Activated naive CD8-positive, alpha-beta T cell treated with anti-CD3 and anti-CD28 coated beads, Interleukin-2, amount 10 ng/mL, durations not matched to agents 7 days and 5 days (primary cell): ENCODE results near the gene ADRA2B. TPM values are rescaled to one million over a fixed set of nuclear protein-coding genes. Genes with fewer than 3 reads are reported as not detected.
"Not testable (repeated sequence)": the region's sequence is repeated elsewhere in the genome, so short reads cannot be mapped to it uniquely, and the experiment has no call there.

Experiments used
- ATAC-seq: fragments of 150-1000 bp; cut with Tn5 transposase; one replicate; pipeline ENCODE4 v1.10.0; 2021; ENCODE audit warnings: low read depth, moderate library complexity
- POLR2A ChIA-PET: fragments of 350-600 bp; sonication (Branson Sonifier 250); formaldehyde crosslinking; loops from one replicate; lab custom pipeline; 2021; ENCODE audit warnings: antibody characterized with exemption; lab: Charles Lee
- DNase-seq: peaks from one replicate; pipeline ENCODE4 v3.0.0; 2021
- H3K27ac Mint-ChIP-seq: one replicate; pipeline ENCODE4 v1.8.0; 2022; ENCODE audit warnings: mild to moderate bottlenecking, mixed read lengths
- H3K27me3 Mint-ChIP-seq: one replicate; pipeline ENCODE4 v1.8.0; 2022; ENCODE audit warnings: mild to moderate bottlenecking, moderate library complexity, mixed read lengths
- H3K36me3 Mint-ChIP-seq: one replicate; pipeline ENCODE4 v1.8.0; 2021; ENCODE audit warnings: mild to moderate bottlenecking, mixed read lengths
- H3K4me1 Mint-ChIP-seq: one replicate; pipeline ENCODE4 v1.8.0; 2021; ENCODE audit warnings: mixed read lengths
- H3K4me3 Mint-ChIP-seq: one replicate; pipeline ENCODE4 v1.8.0; 2022; ENCODE audit warnings: mild to moderate bottlenecking, moderate library complexity, mixed read lengths
- H3K9me3 Mint-ChIP-seq: one replicate; pipeline ENCODE4 v1.8.0; 2021; ENCODE audit warnings: mixed read lengths
- total RNA-seq, 2 experiments: library from RNA; stranded (reverse); gene quantifications; one replicate each; pipeline ENCODE4 v1.2.3, GENCODE V29; 2021

The ADRA2B gene
- total RNA-seq, 2 experiments from 2014 or later: 0.17 to 0.26 TPM

DNA sequence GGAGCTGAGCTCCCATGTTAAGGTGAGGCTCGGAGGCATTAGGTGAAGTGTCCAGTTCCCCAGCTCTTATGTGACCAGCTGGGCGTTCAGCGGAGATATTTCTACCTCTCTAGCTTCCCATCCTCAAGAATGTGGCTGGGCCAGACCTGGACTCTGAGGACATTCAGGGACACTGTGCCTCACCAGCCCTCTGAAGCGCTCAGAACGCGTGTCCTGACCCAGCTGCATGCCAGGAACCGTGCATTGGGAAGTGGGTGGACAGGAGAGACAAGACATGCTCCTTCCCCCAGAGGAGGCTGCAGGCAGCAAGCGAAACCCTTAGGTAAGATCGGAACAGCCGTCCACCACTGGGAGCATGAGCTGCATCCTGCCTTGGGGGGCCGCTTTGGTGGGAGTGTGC is 43.6 kb downstream of the ADRA2B start:
- Mint-ChIP-seq H3K27ac (no peak overlapping the region), H3K4me1 (no peaks in the 10 kb centered on the region), H3K9me3 (no peaks in the 10 kb centered on the region), H3K4me3 (no peak overlapping the region), H3K36me3 (no peaks in the 10 kb centered on the region), H3K27me3 (peaks cover 7% of the 10 kb centered on the region)
- POLR2A ChIA-PET: no interaction called here
- DNase-seq (no peak), ATAC-seq (no peak)

DNA sequence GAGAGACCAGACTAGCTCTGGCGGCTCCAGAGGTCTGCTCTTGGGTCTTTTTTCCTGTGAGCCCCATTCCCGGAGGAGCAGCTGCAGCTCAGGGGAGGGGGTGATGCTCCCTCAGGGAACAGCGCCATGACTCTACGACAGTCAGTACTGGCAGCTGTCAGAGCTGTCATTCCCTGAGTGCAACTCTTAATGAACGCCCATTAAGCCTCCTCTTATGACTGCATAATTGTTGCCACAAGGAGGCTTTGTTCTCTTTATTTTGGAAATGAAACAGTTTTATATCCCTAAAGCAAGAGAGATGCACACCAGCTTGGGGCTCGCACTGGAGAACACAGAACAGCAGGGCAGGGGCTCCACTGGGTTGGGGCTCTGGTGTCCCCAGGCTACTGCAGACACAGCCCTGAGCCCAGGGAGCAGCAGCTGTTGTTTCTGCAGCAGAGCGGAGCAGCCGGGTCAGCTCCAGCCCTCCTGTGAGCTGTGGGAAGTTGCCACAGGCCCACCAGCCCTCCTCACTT is 44.3 kb downstream of the ADRA2B start:
- H3K27me3 Mint-ChIP-seq, H3K4me3 Mint-ChIP-seq, H3K36me3 Mint-ChIP-seq, H3K27ac Mint-ChIP-seq, H3K9me3 Mint-ChIP-seq, ATAC-seq, DNase-seq, H3K4me1 Mint-ChIP-seq, POLR2A ChIA-PET: not testable (repeated sequence)

DNA sequence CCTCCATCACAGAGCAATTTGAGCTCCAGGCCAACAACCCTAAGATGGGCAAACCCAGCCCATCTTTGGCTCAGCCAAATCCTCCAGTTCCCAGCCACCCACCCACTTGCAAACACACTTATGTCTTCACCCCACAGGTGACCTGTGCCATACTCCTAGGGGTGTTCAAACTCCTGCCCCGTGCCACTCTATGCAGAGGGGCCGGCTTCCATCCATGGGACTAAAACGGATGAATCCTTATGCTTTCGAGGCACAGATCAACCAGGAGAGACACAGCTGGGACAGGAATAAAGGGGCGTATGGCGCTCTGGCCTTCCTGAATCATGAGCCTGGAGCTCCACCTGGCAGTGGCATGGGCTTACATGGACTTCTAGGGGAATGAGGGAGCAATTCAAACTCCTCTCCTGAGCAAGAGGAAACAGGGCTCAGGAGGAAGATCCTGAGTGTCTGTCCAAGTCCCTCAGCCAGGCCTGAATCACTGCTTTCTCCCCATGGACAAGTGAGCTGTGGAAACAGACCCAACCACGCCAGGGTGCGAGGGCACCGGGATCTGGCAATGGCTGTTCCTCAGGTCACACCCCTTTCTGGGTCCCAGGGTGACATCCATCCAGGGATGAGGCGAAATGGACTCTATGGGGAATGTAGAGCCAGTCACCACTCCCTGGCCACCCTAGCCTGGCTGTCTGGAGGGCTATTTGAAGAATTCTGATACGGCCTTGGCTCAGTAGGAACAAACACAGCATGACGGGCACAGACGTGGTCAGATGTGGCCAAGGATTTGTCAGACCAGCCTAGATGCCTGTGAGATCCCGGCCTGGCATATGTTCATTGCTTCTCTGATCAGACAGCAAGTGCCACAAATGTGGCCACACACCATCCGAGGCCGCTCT is 45.0 kb downstream of the ADRA2B start:
- H3K9me3 Mint-ChIP-seq, DNase-seq, H3K36me3 Mint-ChIP-seq, H3K27ac Mint-ChIP-seq, H3K4me3 Mint-ChIP-seq, H3K27me3 Mint-ChIP-seq, H3K4me1 Mint-ChIP-seq, POLR2A ChIA-PET, ATAC-seq: not testable (repeated sequence)

DNA sequence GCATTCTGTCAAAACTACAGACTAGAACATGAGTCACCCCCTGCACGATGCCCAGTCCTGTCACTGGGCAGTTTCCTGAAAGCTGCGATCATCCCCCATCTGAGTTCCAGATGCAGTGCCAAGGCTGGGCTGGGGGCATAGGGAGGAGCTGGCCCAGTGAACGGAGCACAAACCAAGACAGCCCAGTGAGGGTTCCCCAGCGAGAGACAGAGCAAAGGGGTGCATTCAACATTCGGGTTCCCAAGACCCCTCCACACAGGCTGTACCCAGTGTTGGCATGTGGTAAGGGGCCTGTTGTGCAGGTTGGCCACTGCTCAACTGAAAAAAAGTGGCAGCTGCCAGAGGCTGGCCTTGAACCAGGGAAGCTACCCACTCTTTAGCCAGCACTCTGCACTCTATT is 46.0 kb downstream of the ADRA2B start:
- H3K36me3 Mint-ChIP-seq: not testable (repeated sequence)

DNA sequence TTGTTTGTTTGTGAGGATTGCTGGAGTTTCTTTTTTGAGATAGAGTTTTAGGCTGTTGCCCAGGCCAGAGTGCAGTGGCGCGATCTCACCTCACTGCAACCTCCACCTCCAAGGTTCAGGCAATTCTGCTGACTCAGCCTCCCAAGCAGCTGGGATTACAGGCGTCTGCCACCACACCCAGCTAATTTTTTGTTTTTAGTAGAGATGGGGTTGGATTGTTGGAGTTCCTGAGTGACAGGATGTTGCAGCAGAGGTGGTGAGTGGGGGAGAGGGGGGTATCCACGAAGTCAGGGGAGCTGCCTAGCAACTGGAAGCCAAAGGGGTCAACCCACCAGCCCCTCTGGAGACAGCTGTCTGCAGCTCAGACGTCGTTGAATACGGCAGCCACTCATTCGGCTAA is 46.5 kb downstream of the ADRA2B start:
- H3K4me1 Mint-ChIP-seq, H3K27me3 Mint-ChIP-seq, H3K9me3 Mint-ChIP-seq, H3K4me3 Mint-ChIP-seq, ATAC-seq, H3K36me3 Mint-ChIP-seq, POLR2A ChIA-PET, DNase-seq, H3K27ac Mint-ChIP-seq: not testable (repeated sequence)

More for the DNA sequence above, 46.0 kb downstream of the ADRA2B start:
- H3K27me3 Mint-ChIP-seq, DNase-seq, H3K27ac Mint-ChIP-seq, POLR2A ChIA-PET, H3K4me3 Mint-ChIP-seq, H3K4me1 Mint-ChIP-seq, ATAC-seq, H3K9me3 Mint-ChIP-seq: not testable (repeated sequence)

DNA sequence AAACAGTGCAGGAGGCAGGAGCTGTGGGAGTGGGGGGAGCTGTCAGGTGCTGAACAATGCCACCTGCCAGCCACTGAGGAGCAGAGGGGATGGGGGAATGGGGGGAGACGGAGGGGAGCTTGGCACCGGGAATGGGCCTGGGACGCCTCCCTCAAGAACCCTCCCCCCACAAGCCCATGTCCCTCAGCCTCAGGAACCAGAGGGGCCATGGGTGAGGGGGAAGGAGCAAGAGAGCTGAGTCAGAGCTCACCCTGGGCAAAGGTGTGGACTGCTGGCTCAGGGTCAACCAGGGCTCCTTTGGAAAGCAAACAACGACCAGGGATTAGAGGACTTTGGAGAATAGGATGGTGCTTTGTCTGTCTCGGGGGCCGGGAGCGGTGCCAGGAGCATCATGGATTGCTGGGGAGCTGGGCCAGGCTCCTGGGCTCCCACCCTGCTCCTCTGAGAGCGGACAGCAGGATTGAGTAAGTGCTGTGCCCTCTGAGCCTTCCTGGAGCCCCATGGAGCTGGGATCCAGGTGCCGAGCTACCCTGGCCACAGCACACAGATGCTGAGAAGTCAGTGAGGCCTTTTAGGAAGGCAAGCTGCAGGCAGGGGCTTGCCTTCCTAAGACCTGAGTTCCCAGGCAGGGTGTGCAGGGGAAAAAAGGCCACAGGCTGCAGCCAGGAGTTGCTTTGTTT is 48.3 kb downstream of the ADRA2B start:
- H3K27ac Mint-ChIP-seq, H3K4me1 Mint-ChIP-seq, ATAC-seq, DNase-seq, H3K9me3 Mint-ChIP-seq, H3K36me3 Mint-ChIP-seq, H3K27me3 Mint-ChIP-seq, POLR2A ChIA-PET, H3K4me3 Mint-ChIP-seq: not testable (repeated sequence)

DNA sequence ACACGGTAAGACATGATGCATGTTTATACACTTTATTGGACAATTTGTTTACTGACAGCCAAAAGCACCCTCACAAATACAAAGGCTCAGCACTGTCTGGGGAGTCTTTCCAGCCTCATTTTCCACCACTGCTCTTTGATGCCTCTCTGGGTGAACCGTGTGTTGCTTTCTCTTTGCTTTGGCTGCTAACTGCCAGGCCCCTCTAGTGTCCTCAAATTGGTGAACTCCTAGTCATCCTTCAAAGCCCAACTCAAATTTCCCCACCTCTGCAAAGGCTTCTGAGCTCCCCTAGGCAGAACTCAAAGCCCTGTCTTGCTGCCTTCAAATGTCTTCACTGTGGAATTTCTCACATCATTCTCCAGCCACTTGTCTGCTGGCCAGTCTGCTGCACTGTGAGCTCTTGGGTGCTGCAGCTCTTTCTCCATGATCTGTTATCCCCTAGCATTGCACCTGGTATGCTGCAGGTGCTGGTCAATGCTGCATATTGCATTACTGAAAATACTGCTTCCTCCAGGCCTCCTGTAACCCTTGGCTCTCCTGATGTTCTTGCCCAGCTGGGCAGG is 49.2 kb downstream of the ADRA2B start:
- ATAC-seq, DNase-seq, H3K27me3 Mint-ChIP-seq, POLR2A ChIA-PET, H3K27ac Mint-ChIP-seq, H3K4me1 Mint-ChIP-seq, H3K9me3 Mint-ChIP-seq, H3K4me3 Mint-ChIP-seq, H3K36me3 Mint-ChIP-seq: not testable (repeated sequence)

DNA sequence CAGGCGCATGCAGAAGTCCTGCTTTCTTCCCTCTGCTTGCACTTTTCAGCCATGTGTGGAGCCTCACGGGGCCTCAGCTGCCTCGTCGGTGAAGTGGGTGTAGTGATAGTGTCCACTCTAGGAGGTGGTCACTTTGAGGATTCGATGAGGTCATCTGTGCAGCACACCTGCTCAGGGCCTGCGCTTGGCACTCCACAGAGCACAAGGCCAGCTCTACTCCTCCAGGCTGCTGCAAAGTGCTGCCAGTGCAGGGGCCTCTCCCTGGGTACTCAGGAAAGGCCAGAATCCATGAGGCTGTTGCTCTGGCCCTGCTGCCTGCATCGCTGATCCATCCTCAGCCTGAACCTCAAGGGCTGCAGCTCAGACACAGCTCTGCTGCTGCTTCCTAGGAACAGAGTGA is 49.9 kb downstream of the ADRA2B start:
- ATAC-seq, H3K27me3 Mint-ChIP-seq, DNase-seq, H3K4me3 Mint-ChIP-seq, H3K9me3 Mint-ChIP-seq, H3K4me1 Mint-ChIP-seq, POLR2A ChIA-PET, H3K27ac Mint-ChIP-seq, H3K36me3 Mint-ChIP-seq: not testable (repeated sequence)

DNA sequence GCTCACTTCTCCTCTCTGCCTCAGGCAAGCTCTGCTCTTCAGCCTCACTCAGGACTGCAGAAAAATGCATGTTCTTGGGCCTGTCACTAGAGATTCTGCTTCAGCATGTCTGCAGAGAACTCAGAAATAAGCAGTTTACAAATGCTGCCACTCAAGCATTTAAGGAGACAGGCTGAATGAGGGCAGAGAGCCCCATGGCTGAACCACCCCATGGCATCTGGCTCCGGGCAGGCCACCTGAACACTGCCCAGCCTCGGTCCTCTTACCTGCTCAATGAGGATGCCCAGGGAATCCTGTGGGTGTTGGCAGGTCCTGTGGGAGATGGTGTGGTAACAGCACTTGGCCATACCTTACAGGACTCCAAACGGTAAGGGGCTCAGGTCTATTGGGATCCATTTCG is 50.4 kb downstream of the ADRA2B start:
- H3K9me3 Mint-ChIP-seq, ATAC-seq, H3K27ac Mint-ChIP-seq, H3K36me3 Mint-ChIP-seq, H3K4me3 Mint-ChIP-seq, DNase-seq, H3K27me3 Mint-ChIP-seq, H3K4me1 Mint-ChIP-seq, POLR2A ChIA-PET: not testable (repeated sequence)

DNA sequence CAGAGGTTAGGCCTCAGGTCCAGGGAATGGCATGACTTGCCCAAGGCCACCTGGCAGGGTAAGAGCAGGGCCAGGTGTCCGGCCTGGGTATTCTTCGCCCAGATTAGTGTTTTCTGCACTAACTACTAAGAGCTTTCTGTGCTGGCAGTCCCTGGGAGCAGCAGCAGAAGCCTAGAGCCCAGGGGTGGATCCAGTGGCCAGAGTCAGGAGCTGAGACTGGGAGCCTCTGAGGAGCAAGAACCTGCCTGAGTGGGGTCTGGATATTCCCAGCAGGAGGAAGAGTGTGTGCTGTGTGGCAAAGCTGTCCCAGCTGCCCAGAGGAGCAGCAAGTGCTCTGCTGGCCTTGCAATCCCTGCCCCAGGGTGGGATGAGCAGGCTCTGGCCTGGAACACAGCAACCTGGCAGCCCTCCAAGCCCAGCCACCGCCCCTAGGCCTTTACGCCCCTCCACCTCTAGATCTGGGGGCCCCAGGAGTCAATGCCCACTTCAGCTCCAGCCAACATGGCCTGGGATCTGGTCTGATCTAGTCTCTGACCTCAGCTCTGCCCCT is 50.9 kb downstream of the ADRA2B start:
- peaks cover 3% of the 10 kb centered on the region for H3K27me3 Mint-ChIP-seq
- H3K36me3 Mint-ChIP-seq: no peaks in the 10 kb centered on the region
- no peaks in the 10 kb centered on the region for H3K9me3 Mint-ChIP-seq
- peaks cover 2% of the 10 kb centered on the region for H3K4me1 Mint-ChIP-seq
- POLR2A ChIA-PET: no interaction called here
- no peak for ATAC-seq
- H3K27ac Mint-ChIP-seq: no peak overlapping the region
- H3K4me3 Mint-ChIP-seq: no peak overlapping the region
- no peak for DNase-seq

DNA sequence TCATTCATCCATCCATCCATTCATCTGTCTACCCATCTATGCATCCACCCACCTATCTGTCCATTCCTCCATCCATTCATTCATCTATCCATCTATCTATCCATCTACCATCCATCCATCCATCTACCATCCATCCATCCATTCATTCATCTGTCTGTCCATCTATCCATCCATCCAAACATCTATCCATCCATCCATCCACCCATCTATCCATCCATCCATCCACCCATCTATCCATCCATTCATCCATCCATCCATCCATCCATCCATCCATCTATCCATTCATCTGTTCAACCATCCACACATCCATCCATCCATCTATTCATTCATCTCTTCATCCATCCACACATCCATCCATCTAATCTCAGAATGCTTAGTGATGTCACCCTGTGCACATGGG is 51.6 kb downstream of the ADRA2B start:
- H3K36me3 Mint-ChIP-seq, DNase-seq, H3K4me3 Mint-ChIP-seq, H3K4me1 Mint-ChIP-seq, POLR2A ChIA-PET, H3K9me3 Mint-ChIP-seq, H3K27me3 Mint-ChIP-seq, ATAC-seq, H3K27ac Mint-ChIP-seq: not testable (repeated sequence)

DNA sequence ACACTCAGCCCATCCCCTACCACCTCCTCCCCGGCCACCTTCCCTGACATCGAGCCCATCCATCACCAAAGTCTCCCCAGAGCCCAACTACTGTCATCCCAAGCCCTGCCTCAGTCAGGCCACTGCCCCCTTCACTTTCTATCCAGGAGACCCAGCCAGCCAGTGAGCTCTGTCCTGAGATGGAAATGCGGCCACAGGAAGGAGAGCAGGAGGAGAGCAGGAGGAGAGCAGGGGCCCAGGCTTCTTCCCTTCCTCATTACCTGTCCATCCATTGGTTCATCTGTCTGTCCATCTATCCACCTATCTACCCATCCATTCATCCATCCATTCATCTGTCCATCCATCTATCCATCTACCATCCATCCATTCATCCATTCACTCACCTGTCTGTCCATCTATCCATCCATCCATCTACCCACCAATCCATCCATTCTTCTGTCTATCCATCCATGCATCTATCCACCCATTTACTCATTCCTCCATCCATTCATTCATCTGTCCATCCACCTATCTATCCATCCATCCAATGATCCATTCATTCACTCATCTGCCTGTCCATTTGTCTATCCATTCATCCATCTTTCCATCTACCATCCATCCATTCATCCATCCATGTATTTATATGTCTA is 52.2 kb downstream of the ADRA2B start:
- H3K36me3 Mint-ChIP-seq, H3K27ac Mint-ChIP-seq, H3K9me3 Mint-ChIP-seq, H3K4me1 Mint-ChIP-seq, ATAC-seq, H3K4me3 Mint-ChIP-seq, H3K27me3 Mint-ChIP-seq, DNase-seq, POLR2A ChIA-PET: not testable (repeated sequence)
